NCI-H2227 (cell line): ENCODE results near the gene DOLPP1.

Source experiments
- DNase-seq: peaks from one replicate; lab custom pipeline; 2025; ENCODE audit not compliant: unreplicated experiment; lab: John Stamatoyannopoulos, UW

Gene DOLPP1

DNA sequence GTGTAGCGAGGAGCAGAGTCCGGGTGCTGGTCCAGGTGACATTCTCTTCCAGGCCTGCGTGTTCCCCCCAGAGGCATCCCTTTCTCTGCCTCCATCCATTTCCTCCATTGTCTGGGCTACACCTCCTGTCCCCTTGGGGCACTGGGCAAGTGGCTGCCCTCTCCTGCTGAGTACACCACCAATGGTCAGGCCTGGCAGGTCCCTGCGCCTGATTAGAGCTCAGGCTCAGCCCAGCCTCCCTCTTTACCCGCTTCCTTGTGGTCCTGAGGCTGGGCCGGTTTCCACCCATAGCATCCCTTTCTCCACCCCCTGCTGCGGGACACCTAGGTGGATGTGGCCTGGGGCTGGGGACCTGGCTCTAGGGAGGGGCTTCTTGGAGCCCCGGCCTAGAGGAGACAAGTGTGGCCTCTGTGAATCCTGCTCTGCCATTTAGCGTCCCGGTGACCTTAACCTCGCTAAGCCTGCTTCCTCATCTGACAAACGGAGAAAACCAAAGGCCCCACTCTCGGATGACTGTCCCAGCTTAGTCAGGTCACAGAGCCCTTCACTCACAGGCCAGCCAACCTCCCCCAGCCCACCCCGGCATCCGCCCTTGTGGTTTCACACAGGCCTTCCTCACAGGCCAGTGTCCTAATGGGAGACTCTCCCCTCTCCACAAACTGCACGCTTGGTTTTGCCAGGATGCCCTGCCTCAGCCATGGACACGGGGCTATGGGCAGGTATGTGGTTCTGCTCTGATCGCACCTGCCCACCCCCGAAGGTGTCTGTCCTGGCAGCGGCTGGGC, 12.9 kb downstream of the DOLPP1 start:
- no peak for DNase-seq

DNA sequence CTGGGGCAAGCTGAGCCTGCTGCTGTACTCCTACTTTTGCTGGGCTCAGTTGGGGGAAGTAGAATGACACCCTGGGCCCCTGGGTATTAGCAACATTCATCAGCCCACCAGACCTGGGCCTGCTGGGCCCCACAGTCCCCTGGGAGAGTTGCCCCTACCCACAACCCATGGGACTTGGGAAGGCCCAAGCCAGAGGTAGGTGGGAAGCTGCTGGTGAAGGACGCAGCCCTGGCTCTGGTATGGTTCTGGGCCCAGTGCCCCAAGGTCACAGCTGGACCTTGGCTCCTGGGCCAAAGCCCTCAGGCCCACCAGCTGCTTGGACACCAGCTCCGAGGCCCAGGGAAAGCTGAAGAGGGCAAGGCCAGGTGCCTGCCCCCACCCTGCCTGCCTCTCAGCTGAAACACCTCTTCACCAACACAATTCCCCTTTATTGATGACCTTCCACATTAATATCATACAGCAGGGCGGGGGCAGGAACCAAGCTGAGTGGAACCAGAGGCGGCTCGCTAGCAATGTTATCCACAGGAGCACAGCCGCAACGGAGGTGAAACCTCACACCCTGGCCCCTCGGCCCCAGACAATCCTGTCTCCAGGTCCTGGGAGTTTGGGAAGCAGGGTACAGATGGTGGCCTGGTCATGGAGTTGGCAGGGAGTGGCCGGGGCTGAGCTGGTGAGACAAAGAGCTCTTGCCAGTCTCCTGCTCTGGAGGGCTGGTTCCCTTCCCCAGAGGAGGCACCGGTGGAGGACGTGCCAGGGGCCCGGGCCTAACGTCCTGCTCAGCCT, 13.7 kb downstream of the DOLPP1 start:
- DNase-seq, result no peak

DNA sequence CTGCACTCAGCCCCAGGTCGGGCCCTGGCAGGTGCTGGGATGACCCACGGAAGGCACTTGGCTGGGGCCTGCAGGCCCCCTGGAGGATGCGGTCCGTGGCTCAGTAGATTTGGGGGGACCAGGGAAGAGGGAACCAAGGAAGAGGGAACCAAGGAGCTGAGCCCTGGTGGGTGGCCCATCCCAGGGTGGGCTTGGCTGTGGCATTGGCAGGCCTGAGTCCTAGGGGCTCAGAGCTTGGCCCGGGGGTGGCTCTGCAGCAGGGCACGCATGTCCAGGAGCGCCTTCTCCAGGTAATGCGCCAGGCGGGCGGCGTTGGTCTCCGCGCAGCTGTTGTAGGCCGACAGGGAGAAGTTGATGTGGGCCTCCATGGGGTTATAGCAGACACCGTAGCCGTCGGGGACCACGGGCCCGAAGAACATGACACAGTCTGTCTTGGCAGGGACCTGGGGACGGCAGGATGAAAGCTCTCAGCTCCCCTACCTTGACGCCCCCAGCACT, 14.3 kb downstream of the DOLPP1 start:
- no peak for DNase-seq

DNA sequence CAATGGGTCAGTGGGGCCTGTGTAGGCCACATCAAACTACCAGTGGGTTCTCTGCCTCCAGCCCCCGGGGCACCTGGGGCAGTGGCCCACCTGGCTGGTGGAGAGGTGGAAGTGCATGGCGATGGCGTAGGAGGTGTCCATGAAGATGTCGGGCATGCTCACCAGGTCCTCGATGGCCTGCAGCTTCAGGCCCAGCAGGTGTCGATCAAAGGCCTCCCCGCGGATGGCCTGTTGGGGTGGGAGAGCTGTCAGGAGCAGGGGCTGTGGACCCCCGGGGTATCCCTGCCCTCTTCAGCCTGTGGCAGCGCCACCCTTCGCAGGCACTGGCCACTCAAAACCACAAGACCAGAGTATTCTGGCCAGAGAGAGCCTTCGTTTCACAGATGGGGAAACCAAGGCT, 15.0 kb downstream of the DOLPP1 start:
- DNase-seq, result no peak

DNA sequence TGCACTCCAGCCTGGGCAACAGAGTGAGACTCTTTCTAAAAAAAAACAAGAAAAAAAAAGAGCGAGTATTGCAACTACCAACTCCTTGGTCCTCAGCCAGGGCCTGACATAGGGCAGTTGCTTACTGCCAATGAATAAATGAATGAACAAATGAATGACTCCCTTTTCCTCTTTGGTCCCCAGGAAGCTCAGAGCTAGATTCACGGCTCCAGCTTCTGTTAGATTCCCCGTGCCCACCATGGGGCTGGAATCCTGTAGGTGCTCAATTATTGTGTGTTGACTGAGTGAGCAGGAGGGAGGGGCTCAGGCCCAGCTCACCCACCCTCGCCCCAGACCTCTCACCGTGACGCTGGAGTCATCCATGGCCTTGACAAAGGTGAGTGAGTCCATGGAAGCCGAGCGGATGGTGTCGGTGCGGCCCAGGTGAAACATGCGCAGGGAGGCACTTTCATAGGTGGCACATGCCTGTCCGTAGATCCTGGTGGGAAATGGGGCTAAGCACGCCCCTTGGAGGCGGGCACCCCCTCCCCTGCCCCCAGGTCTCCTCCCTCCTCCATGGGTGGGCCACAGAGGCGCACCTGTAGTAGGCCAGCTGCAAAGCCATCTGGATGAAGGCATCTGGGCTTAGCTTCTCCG, 16.9 kb downstream of the DOLPP1 start:
- no peak for DNase-seq

DNA sequence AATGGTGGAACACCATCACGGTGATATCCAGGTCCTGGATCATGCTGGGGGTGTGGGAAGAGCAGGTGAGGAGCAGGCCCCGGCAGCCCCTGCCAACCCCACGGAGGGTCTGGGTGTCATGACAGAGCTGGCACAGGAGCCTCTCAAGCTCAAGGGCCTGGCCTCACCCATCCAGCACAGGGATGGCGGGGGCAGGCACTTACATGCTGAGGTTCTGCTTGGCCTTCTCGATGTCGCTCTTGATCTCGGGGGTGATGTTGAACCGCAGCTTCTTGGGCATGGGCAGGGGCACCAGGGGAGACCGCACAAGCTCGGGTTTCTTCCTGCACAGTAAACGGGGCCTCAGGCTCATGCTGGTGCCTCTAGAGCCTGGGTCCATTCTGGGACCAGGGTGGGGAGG, 17.4 kb downstream of the DOLPP1 start:
- DNase-seq, result no peak

DNA sequence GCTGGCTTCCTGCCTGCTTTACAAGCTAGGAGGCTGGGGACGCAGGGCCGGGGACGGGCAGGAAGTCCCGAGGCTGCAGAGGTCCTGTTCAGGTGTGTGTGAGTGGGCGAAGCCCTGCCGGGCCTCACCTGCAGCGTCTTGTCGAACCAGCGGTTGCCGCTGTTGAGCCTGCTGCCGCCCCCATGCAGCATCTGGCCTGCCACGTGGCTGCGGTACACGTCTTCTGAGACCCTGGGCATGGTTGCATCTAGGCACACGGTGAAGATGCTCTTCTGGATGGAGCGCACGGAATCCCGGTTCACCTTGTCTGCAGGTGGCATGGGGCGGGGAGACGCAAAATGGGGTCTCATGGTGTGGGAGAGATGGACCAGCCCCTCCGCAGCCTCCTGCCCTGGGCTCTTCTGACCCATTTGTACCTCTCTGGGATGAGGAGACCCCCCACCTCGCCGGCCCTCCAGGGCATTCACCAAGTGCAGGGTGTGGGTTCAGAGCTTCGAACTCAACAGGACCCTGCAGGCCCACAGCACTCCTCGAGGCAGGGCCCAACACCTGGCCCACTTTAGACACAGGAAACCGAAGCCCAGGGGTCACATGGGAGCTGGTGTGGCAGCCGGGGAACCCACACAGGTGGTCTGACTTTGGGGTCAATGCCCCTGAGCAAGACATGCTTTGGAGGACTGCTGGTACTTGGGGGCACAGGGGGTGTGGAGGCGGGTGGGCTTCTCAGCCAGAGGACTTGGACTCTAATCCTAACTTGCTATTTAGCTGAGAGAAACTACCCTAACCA, 19.7 kb downstream of the DOLPP1 start:
- no peak for DNase-seq

DNA sequence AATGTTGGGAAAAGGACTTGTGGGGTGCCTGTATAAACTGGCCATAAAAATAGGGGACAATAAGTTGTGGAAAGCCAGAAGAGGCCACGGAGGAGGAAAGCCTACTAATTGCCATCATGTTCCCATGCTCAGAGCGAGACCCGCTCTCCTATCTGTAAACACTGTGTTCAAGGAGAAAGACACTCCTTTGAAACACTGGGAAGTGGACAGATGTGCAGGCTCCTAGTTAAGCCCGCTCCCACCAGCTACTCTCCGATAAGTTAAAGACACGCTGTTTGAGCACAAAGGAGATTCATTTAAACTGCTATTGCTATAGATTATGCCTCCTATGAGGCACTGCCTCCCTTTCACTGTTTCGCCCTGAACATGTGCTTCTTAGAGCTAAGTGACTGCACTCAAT, 20.4 kb downstream of the DOLPP1 start:
- DNase-seq, result no peak

DNA sequence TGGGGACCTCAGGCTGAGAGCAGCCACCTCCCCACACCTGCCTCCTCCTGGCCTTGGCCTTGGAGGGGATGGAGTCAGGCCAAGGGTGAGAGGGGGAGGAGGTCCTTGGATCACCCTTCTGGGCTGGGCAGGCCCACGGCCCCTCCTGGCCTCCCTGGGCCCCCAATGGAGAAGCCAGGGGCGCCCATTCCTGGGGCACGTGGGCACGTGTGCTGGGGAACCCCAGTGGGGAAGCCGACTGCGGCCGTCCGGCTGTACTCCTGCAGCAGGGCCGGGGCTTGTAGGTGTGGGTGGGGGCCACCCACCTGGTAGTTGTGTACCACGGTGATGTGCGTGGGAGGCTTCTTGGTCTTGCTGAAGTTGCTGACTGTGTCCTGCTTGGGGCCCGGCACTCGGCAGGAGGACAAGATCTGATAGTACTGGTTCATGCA, 21.2 kb downstream of the DOLPP1 start:
- DNase-seq, result no peak

DNA sequence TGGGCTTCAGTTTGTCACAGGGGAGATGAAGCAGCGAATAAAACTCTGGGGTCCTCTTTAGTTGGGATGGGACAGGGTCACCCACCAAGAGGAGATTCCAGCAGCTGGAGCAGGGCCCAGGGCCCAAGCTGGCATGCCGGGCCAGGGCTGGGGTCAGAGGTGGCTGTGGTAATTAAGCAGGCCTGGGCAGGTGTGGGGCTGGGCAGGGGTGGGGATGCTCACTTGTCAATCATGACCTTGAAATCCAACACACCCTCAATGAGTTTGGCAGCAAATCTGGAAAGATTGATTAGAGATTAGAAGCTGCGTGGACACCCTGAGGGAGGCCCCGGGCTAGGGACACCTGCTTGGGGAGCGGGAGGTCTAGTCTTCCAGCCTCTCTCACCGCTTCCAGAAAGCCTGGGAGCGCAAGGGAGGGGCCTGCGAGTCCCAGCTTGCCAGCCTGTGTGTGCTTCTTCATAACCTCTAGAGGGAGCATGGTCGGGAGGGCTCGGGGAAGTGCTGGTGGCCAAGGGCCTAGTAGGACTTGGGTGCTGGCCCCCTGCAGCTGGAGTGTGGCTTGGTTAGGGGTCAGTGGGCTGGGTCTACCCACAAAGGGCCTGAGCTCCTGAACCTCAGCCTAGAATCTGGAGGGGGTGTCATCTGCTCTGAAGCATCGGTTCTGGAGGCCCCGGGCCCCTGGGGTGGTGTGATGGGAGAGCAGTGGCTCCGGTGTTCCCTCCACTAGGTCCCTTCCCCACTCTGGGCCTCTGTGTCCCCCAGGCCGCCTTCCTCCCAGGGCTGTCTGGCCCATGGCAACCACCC, 22.1 kb downstream of the DOLPP1 start:
- DNase-seq, result peak; percentile 48

DNA sequence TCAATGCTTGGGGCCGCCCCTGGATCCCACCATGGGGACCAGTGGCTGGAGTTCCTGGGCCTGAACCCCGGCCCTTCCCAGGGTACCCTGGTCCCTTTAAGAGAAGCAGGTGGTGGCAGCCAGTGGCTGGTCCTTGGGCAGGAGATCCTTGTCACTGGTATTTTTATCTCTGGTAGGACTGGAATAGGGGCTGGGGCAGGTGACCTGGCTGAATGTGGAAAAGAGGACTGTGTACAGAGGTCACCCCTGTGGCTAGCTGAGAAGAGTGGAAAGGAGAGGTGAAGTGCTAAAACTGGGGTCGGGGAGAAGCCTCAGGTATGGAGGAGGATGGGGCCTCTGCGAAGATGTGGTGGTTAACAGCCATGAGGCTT, 22.7 kb downstream of the DOLPP1 start:
- DNase-seq, result no peak

DNA sequence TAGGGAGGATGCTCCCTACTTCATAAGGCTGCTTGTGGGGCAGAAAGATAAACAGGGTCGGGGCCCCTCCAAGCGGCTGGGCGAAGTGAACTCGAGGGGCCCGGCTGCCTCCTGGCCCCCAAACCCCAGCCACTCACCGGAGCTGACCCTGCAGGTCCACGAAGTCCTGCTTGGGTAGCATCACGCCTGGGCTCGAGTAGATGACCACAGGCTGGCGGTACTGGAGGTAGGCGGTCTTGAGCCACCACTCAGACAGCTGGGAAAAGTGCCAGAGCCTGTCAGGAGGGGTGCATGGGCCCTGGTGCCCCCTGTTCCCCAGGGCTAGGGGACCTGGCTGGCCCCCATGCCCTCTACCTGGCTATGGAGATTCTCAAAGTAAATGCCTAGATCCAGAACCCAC, 23.1 kb downstream of the DOLPP1 start:
- no peak for DNase-seq

DNA sequence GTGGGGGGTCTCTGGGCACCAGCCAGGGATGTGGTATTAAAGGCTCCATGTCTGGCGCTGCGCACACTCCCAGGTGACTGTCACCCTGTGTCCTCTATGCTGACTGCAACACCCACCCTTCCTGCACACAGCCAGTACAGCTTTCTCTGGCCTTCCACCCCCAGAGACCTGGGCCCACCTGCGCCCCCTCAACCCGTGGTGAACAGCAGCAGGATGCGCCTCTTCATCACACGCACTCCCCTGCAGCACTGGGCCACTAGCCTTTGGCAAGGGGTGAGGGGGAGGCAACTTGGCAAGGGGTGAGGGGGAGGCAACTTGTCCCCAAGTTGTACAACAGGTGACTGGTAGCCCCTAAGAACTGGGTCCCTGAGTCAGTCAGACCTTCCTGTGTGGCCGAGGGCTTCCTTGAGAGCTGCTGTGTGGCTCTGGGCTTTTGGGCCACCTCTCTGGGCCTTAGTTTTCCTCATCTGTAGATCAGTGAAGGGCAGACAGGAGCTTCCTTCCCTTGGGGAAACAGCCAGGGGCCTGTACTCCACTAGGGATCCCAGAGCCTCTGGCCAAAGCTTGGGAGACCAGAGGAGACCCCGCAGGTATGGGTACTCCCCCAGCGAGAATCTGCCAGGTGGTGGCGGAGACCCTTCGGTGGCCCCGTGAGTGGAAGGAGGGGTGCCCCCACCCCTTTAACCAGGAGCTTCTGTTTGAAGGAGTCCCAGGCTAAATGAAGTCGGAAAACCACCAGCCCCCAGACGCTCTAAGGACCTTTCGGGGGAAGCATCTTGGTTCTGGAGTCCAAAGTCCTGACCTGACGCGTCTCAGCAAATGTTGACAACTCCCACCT, 25.2 kb downstream of the DOLPP1 start:
- DNase-seq, result no peak

DNA sequence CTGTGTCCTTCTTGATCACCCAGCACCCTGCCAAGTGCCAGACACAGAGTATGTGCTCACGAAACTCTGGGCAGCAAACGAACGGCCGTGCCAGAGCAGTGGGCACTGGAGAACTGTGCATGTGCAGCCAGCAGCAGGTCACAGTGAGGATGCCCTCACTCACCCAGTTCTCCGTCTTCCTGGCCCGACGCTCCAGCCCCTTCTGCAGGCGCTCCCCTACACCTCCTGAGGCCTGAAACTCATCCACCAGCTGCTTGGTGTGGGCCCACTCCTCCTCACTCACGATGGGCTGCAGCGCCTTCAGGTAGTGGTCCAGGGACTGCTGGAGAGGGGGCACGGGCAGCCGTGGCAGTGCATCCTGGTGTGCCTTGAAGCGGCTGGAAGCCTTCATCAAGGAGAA, 26.7 kb downstream of the DOLPP1 start:
- no peak for DNase-seq

DNA sequence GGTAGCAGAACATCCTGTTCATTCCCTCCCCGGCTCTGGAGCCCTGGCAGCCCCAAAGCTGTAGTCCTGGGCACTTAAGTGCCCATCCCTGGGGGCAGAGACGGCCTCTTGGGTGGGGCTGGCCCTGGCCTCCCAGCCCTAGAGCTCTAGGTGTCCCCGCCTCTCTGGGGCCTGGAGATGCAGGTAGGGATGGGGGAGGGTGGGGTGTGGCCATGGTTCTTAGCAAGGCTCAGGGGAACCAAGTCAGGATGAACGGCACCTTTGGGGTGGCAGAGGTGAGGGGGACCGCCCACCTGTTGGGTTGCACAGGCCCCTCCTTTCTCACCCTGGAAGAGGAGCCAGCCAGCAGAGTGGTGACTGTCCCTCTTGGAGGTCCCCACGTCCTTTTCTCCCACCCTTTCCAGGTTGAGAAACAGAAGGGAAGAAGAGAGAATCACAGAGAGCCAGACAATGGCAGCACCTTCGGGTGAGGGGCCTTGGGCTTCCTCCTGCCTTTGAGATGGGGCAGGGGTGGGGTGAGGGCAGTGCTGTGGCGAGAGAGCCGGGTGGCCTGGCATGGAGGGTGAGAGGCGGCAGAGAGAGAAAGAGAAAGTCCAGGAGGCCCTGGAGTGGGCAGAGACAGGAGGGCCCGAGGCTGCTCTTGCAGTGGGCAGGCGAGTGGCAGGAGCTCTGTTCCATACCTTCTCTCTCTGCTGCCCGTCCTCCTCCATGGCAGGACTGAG, 27.3 kb downstream of the DOLPP1 start:
- DNase-seq, result no peak

DNA sequence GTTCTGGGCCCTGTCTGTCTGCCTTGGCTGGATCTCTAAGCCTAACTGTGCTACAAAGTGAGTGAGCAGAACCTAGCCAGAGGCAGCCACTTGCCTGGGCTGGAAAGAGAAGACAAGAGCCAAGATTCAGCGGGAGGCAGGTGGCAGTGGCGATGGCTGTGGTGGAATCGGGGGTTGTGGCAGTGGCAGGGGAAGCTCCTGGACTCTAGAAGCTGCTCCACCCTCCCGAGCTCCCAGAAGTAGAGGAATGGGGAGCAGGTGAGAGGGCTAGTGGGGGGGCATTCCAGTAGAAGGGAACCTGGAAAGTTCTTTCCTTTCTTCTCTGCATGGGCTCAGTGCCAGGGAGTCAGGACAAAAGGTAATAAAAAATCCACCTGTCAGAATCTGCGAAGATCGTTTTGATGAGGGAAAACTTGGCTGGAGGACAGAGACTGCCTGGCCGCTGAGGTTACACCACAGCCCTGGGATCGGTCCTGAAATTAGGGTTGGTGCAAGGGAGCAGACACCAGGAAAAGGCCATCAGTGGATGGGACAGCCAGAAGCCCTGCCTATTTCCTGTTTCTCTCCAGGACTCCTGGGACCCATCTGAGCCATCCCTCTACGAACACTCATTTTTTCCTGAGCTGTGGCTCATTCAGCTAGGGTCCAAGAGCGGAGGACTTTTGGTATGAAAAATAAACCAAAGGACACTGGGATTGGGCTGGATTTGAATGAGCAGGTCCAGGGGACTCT, 28.1 kb downstream of the DOLPP1 start:
- DNase-seq, result no peak

DNA sequence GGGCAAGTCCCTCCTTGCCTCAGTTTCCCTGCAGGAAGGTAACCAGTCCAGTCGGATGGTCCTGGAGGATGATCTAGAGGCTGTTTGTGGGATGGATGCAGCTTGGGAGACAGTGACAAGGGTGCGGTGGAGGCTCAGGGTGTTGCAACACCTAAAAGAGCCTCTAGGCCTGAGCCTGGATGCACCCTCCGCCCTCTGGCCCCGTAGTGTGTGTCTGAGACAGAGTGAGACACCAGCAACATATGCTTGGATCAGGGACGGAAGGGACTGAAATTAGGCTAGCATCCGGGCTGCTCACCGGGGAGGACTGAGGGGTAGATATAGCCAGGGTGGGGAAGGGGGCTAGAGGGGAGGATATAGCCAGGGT, 28.6 kb downstream of the DOLPP1 start:
- no peak for DNase-seq
